Measurements from ENCODE around the gene VSTM2A. TPM values are rescaled to one million over a fixed set of nuclear protein-coding genes. Genes with fewer than 3 reads are reported as not detected.

Gene VSTM2A
- polyA plus RNA-seq, 1 donor from 2014 or later: 49.1 TPM

GRCh38 chr7:54565432-54565831 lies 23.3 kb downstream of the VSTM2A start:
- TF ChIP-seq, protein P1, sequence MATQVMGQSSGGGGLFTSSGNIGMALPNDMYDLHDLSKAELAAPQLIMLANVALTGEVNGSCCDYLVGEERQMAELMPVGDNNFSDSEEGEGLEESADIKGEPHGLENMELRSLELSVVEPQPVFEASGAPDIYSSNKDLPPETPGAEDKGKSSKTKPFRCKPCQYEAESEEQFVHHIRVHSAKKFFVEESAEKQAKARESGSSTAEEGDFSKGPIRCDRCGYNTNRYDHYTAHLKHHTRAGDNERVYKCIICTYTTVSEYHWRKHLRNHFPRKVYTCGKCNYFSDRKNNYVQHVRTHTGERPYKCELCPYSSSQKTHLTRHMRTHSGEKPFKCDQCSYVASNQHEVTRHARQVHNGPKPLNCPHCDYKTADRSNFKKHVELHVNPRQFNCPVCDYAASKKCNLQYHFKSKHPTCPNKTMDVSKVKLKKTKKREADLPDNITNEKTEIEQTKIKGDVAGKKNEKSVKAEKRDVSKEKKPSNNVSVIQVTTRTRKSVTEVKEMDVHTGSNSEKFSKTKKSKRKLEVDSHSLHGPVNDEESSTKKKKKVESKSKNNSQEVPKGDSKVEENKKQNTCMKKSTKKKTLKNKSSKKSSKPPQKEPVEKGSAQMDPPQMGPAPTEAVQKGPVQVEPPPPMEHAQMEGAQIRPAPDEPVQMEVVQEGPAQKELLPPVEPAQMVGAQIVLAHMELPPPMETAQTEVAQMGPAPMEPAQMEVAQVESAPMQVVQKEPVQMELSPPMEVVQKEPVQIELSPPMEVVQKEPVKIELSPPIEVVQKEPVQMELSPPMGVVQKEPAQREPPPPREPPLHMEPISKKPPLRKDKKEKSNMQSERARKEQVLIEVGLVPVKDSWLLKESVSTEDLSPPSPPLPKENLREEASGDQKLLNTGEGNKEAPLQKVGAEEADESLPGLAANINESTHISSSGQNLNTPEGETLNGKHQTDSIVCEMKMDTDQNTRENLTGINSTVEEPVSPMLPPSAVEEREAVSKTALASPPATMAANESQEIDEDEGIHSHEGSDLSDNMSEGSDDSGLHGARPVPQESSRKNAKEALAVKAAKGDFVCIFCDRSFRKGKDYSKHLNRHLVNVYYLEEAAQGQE (IDR thresholded peaks at IDR 0.05; ENCODE audit: borderline replicate concordance): no peak
- no peak for TF ChIP-seq MXI1 (conservative IDR thresholded peaks at IDR 0.05; ENCODE audit: poor library complexity, severe bottlenecking)
- H2AFZ ChIP-seq (ENCODE audit: low read depth, low read length): no peak overlapping the region
- no peak overlapping the region for H3K4me3 ChIP-seq (ENCODE audit: low read length)
- no peaks in the 10 kb centered on the region for H3K9me2 ChIP-seq (ENCODE audit: insufficient read depth, low read length)
- no peak overlapping the region for H3K9ac ChIP-seq (ENCODE audit: low read length)
- H3K27ac ChIP-seq (ENCODE audit: low read length): no peak overlapping the region
- H4K20me1 ChIP-seq (ENCODE audit: insufficient read depth): no peaks in the 10 kb centered on the region
- H3K79me2 ChIP-seq (replicated peaks; ENCODE audit: insufficient read depth, low read length): no peaks in the 10 kb centered on the region
- H3K9me3 ChIP-seq (ENCODE audit: low read length): no peaks in the 10 kb centered on the region
- no peaks in the 10 kb centered on the region for H3K36me3 ChIP-seq (ENCODE audit: insufficient read depth, low read length)
- no peaks in the 10 kb centered on the region for H3F3A ChIP-seq (ENCODE audit: insufficient read depth, low read length, poor library complexity, severe bottlenecking)
- H3K27me3 ChIP-seq (ENCODE audit: insufficient read depth, low read depth, low read length): no peaks in the 10 kb centered on the region
- no peak overlapping the region for H3K4me2 ChIP-seq (ENCODE audit: low read length)

GRCh38 chr7:54581511-54581910 lies 39.3 kb downstream of the VSTM2A start:
- Histone ChIP-seq H3K4me3 (ENCODE audit: low read length) (no peak overlapping the region), H3K4me2 (ENCODE audit: low read length) (no peak overlapping the region), H3K9me2 (ENCODE audit: insufficient read depth, low read length) (no peaks in the 10 kb centered on the region), H3K9me3 (ENCODE audit: low read length) (no peaks in the 10 kb centered on the region), H4K20me1 (ENCODE audit: insufficient read depth) (no peaks in the 10 kb centered on the region), H3F3A (ENCODE audit: insufficient read depth, low read length, poor library complexity, severe bottlenecking) (no peaks in the 10 kb centered on the region), H3K27me3 (ENCODE audit: insufficient read depth, low read depth, low read length) (no peaks in the 10 kb centered on the region), H2AFZ (ENCODE audit: low read depth, low read length) (no peak overlapping the region), H3K27ac (ENCODE audit: low read length) (no peak overlapping the region), H3K79me2 (replicated peaks; ENCODE audit: insufficient read depth, low read length) (no peaks in the 10 kb centered on the region), H3K36me3 (ENCODE audit: insufficient read depth, low read length) (no peaks in the 10 kb centered on the region), H3K9ac (ENCODE audit: low read length) (no peak overlapping the region)
- TF ChIP-seq EZH2 (IDR thresholded peaks at IDR 0.05; ENCODE audit: borderline replicate concordance, insufficient read depth, low read length, poor library complexity, severe bottlenecking): no peak
- TF ChIP-seq, protein P1 (IDR thresholded peaks at IDR 0.05; ENCODE audit: borderline replicate concordance): no peak
- TF ChIP-seq, protein P2, sequence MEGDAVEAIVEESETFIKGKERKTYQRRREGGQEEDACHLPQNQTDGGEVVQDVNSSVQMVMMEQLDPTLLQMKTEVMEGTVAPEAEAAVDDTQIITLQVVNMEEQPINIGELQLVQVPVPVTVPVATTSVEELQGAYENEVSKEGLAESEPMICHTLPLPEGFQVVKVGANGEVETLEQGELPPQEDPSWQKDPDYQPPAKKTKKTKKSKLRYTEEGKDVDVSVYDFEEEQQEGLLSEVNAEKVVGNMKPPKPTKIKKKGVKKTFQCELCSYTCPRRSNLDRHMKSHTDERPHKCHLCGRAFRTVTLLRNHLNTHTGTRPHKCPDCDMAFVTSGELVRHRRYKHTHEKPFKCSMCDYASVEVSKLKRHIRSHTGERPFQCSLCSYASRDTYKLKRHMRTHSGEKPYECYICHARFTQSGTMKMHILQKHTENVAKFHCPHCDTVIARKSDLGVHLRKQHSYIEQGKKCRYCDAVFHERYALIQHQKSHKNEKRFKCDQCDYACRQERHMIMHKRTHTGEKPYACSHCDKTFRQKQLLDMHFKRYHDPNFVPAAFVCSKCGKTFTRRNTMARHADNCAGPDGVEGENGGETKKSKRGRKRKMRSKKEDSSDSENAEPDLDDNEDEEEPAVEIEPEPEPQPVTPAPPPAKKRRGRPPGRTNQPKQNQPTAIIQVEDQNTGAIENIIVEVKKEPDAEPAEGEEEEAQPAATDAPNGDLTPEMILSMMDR (IDR thresholded peaks at IDR 0.05; ENCODE audit: poor library complexity, severe bottlenecking): no peak
- TF ChIP-seq TAF1 (IDR thresholded peaks at IDR 0.05; ENCODE audit: low read depth): no peak
- no peak for TF ChIP-seq SMC3 (conservative IDR thresholded peaks at IDR 0.05; ENCODE audit: poor library complexity)
- TF ChIP-seq POLR2AphosphoS5 (IDR thresholded peaks at IDR 0.05): no peak
- TF ChIP-seq MXI1 (conservative IDR thresholded peaks at IDR 0.05; ENCODE audit: poor library complexity, severe bottlenecking): no peak
- no peak for TF ChIP-seq EP300 (conservative IDR thresholded peaks at IDR 0.05; ENCODE audit: poor library complexity, severe bottlenecking)
- no peak for TF ChIP-seq RAD21 (conservative IDR thresholded peaks at IDR 0.05)
